ENCODE data around the gene TRAK1.

The TRAK1 gene

GRCh38 chr3:42226470-42227425 lies 135.6 kb downstream of the TRAK1 start:
- H3K4me3 ChIP-seq: no peak overlapping the region
- TF ChIP-seq CTCF (IDR thresholded peaks at IDR 0.05): no peak
- no peak overlapping the region for H3K27ac ChIP-seq
- no peak for DNase-seq (ENCODE audit: low spot score)

- TF ChIP-seq CTCF (IDR thresholded peaks at IDR 0.05): no peak
- DNase-seq (ENCODE audit: low spot score): no peak
- Histone ChIP-seq H3K27ac (no peak overlapping the region), H3K4me3 (no peak overlapping the region)
Observed at GRCh38 chr3:42228796-42229195, 137.6 kb downstream of the TRAK1 start.

GRCh38 chr3:42229266-42229941 lies 138.2 kb downstream of the TRAK1 start:
- H3K27ac ChIP-seq: no peak overlapping the region
- DNase-seq (ENCODE audit: low spot score): no peak
- TF ChIP-seq CTCF (IDR thresholded peaks at IDR 0.05): no peak

GRCh38 chr3:42229942-42230688 lies 139.0 kb downstream of the TRAK1 start:
- Histone ChIP-seq H3K4me3 (peak overlapping the region; percentile 52), H3K27ac (no peak overlapping the region)
- TF ChIP-seq CTCF (IDR thresholded peaks at IDR 0.05): peak; percentile 33
- no peak for DNase-seq (ENCODE audit: low spot score)

More at GRCh38 chr3:42229266-42229941, 138.2 kb downstream of the TRAK1 start:
- no peak overlapping the region for H3K4me3 ChIP-seq

- no peak for TF ChIP-seq CTCF (IDR thresholded peaks at IDR 0.05)
- Histone ChIP-seq H3K4me3 (no peak overlapping the region), H3K27ac (no peak overlapping the region)
- DNase-seq (ENCODE audit: low spot score): no peak
Observed at GRCh38 chr3:42230860-42231259, 139.7 kb downstream of the TRAK1 start.

GRCh38 chr3:42235532-42235931 lies 144.4 kb downstream of the TRAK1 start:
- DNase-seq (ENCODE audit: low spot score): no peak
- no peak for TF ChIP-seq CTCF (IDR thresholded peaks at IDR 0.05)
- Histone ChIP-seq H3K4me3 (no peak overlapping the region), H3K27ac (no peak overlapping the region)

Data from coronary artery (tissue), 2 donors.